Retinal pigment epithelial cell (primary cell): ENCODE measurements around the gene LAMA4.

Source experiments
- DNase-seq: peaks from one replicate; pipeline ENCODE4 v3.0.0-alpha.2; 2010; ENCODE audit warnings: low read depth
- H3K4me3 ChIP-seq: 2 replicates; pipeline ENCODE4 v1.5.1; 2011; ENCODE audit warnings: mild to moderate bottlenecking, low read length, control low read depth, moderate library complexity
- TF ChIP-seq, protein P1 (sequence below): conservative IDR thresholded peaks from 2 replicates; pipeline ENCODE4 v1.5.1; 2011; ENCODE audit warnings: low read depth, low read length, control low read depth, inconsistent platforms

The LAMA4 gene

DNA sequence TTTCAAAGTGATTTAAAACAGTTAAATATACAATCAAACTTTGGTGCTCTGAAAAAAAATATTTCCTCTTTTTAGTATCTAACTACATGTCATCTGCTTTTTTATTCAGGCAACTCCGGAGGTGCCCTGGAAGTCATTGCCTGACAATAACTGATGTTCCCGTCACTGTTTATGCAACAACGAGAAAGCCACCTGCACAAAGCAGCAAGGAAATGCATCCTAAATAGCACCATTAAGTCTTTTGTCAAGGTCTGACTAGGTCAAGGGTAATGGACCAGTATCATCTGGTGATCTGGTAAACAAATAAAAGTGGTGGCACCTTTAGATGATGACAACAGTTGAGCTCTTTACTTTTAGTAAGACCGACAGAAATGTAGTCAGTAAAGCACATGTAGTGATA is 153.8 kb downstream of the LAMA4 start:
- H3K4me3 ChIP-seq, result no peak overlapping the region
- DNase-seq, result no peak
- TF ChIP-seq, protein P1, sequence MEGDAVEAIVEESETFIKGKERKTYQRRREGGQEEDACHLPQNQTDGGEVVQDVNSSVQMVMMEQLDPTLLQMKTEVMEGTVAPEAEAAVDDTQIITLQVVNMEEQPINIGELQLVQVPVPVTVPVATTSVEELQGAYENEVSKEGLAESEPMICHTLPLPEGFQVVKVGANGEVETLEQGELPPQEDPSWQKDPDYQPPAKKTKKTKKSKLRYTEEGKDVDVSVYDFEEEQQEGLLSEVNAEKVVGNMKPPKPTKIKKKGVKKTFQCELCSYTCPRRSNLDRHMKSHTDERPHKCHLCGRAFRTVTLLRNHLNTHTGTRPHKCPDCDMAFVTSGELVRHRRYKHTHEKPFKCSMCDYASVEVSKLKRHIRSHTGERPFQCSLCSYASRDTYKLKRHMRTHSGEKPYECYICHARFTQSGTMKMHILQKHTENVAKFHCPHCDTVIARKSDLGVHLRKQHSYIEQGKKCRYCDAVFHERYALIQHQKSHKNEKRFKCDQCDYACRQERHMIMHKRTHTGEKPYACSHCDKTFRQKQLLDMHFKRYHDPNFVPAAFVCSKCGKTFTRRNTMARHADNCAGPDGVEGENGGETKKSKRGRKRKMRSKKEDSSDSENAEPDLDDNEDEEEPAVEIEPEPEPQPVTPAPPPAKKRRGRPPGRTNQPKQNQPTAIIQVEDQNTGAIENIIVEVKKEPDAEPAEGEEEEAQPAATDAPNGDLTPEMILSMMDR, result no peak

DNA sequence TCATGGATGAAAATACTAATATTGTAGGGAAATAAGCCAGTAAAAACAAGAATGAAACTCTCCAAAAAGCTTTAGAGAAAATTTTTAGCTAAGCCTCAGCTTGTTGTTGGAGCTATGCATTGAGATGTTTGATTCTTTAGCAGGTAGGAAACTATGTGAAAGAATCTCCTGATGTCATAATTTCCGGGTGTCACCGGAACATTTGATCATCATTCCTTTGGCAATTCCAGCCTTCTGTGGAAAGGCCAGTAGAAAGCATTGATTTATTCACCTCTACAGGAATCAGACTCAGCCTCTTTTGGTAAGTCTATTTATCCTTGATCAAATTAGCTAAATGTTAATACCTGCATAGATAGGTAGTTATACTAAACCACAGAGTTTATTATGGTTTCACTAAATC is 157.5 kb downstream of the LAMA4 start:
- H3K4me3 ChIP-seq, result no peak overlapping the region
- no peak for DNase-seq
- TF ChIP-seq, protein P1, result no peak

DNA sequence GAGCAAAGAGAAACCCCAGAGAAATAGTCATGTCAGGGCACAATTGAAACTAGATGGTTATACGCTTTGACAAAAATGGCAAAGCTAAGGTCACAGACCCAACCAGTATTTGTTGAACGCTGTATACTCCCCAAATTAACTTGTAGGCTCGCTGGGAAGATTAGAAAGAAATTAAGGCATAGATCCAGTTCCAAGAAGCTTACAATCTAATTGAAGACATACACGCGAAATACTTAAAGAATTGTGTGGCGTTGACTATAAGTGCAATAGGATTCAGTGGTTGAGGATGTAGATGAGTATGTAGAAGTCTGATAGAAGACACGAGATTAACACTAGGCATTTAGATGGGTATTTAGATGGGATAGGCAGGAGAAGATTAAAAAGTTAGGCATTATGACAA is 166.5 kb downstream of the LAMA4 start:
- no peak for DNase-seq
- TF ChIP-seq, protein P1, result no peak
- H3K4me3 ChIP-seq, result peak overlapping the region; percentile 92

DNA sequence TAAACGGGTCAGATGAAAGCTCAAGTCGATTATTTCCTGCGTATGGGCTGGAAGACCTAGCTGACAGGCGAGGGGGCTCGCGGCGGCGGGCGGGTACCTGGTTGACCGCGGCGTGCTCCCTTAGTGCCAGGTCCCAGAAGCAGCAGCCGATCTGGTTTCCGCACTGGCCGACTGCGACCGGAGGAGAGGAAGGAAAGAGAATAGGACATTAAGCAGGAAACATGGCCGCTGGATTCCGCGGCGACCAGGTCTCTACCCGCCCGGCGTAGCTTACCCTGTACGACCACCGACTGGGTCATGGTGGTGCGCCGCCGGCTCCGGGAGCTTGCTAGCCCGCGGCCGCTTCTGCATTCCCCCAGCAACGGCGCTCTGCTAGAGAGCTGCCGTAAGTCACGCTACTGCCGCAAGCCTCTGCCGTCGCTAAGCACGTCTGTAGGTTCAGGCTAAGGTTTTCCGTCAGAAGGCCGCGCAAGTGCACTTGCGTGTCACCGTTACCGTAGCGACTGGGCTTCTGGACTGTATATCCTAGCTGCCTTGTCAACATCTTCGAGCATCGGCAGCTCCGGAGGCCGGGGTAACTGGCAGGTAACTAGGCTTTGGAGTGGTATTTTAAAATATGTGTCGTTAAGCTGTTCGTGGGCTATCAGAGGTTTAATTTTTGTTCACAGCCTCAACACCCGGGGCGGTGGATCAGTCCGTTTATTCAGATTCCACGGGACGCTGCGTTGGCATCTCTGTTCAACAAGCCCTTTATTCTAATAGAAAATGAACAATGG is 167.0 kb downstream of the LAMA4 start, which contains the start of the genes FAM229B and TUBE1:
Gene FAM229B, plus strand, starts transcription at position 456 of the 776 bp plus-strand sequence. CDS start 11,693 bp downstream, outside the sequence.
Gene TUBE1, minus strand, starts transcription at position 347 of the 776 bp plus-strand sequence. Its CDS starts 48 bp downstream, at position 299.
- H3K4me3 ChIP-seq, result peak within 1 kb of the TSS; percentile 92
- peak; percentile 96 for DNase-seq
- TF ChIP-seq, protein P1, result no peak

DNA sequence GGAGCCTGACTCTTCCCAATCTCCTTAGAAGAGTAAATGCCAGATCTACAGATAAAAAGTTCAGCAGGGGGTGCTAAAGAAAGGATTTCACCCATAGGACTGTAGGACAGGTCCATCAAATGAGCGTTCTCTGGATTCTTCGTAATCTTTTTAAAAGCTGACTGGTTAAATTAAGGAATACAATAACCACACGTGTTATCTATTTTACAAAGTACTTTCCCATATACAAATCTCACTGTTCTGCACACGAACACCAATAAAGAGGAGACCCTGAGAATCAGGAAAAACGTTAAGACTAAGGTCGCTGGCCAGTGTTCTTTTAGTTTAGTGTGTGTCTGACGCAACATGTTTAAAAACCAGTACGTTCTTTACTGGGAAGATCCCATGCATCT is 167.6 kb downstream of the LAMA4 start:
- peak overlapping the region; percentile 92 for H3K4me3 ChIP-seq
- TF ChIP-seq, protein P1, result peak; percentile 41
- DNase-seq, result no peak

DNA sequence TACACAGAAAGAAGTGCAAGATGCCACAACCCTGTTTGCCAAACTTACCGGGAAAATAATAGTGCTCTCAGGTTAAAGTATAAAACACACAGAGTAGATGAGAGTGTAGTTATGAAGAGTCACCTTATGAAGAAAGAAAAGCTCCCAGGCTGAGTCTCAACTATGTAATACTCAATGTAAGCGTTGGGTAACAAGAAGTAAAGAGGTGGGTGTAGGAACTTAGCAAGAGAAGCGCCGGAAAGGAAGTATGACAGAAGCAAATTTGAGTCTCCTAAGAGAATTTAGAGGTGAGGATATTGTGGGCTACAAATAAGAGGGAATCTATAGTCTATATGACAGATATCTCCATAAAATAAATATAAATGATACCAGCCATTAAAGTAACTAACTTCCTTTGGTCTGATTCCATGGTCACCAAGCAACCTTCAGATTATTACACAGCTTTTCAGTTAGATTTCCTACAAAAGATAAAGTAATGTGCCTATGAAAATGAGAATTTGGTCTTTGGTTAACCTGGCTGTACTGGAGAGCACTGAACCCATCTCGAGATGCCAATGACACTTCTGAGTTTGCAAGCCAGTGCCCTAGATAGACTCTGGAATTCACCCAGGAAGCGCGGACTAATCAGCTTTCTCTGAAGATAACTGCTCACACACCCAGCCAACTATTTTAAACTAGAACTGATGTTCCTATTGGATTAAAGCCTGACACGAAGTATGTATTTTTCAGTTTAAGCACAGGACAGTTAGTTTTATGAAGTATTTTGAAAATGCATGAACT is 168.9 kb downstream of the LAMA4 start:
- no peak for DNase-seq
- H3K4me3 ChIP-seq, result no peak overlapping the region
- TF ChIP-seq, protein P1, result no peak
